AG04450 (cell line): ENCODE measurements around the gene ADCY3. TPM values are rescaled to one million over a fixed set of nuclear protein-coding genes. Genes with fewer than 3 reads are reported as not detected.

Experiments
- CTCF ChIA-PET: fragments of 300-600, 350-600 bp; formaldehyde crosslinking; extraction: SDS; loops from one replicate; lab custom pipeline; 2022; ENCODE audit warnings: antibody characterized with exemption, inconsistent platforms; lab: Charles Lee
- POLR2A ChIA-PET: fragments of 350-600 bp; formaldehyde crosslinking; extraction: SDS; loops from one replicate; lab custom pipeline; 2021; ENCODE audit warnings: antibody characterized with exemption, inconsistent platforms; lab: Yijun Ruan, JAX
- DNase-seq: peaks from one replicate; pipeline ENCODE4 v3.0.0-alpha.2; 2011; ENCODE audit warnings: low read depth, low spot score
- H3K27ac ChIP-seq: one replicate; pipeline ENCODE4 v1.5.1; 2012; ENCODE audit warnings: low read depth, low read length, control low read depth
- H3K27me3 ChIP-seq: one replicate; pipeline ENCODE4 v1.6.0; 2012; ENCODE audit warnings: low read length; ENCODE audit not compliant: control insufficient read depth, insufficient read depth
- H3K4me3 ChIP-seq: 2 replicates; pipeline ENCODE4 v1.5.1; 2011; ENCODE audit warnings: mild to moderate bottlenecking, low read depth, low read length, control low read depth
- H3K9me3 ChIP-seq: 2 replicates; pipeline ENCODE4 v1.5.1; 2012; ENCODE audit warnings: low read length; ENCODE audit not compliant: control insufficient read depth, insufficient read depth
- polyA plus RNA-seq: library from polyadenylated mRNA; depleted of rRNA; stranded (reverse); fragments of >200 nt; gene quantifications from 2 replicates; pipeline ENCODE4 v1.2.3, GENCODE V29; 2011
- TF ChIP-seq, protein P1 (sequence below): IDR thresholded peaks from 2 replicates; pipeline ENCODE4 v1.5.1; 2011; ENCODE audit warnings: low read depth, low read length, control low read depth, inconsistent platforms

ADCY3 gene
- polyA plus RNA-seq, 1 experiment = 29.6 TPM

GRCh38 chr2:24919037-24919505 is 966 bp downstream of the ADCY3 start:
- TF ChIP-seq, protein P1, sequence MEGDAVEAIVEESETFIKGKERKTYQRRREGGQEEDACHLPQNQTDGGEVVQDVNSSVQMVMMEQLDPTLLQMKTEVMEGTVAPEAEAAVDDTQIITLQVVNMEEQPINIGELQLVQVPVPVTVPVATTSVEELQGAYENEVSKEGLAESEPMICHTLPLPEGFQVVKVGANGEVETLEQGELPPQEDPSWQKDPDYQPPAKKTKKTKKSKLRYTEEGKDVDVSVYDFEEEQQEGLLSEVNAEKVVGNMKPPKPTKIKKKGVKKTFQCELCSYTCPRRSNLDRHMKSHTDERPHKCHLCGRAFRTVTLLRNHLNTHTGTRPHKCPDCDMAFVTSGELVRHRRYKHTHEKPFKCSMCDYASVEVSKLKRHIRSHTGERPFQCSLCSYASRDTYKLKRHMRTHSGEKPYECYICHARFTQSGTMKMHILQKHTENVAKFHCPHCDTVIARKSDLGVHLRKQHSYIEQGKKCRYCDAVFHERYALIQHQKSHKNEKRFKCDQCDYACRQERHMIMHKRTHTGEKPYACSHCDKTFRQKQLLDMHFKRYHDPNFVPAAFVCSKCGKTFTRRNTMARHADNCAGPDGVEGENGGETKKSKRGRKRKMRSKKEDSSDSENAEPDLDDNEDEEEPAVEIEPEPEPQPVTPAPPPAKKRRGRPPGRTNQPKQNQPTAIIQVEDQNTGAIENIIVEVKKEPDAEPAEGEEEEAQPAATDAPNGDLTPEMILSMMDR = no peak
- ChIA-PET POLR2A (no interaction called here), CTCF (no interaction called here)
- Histone ChIP-seq H3K9me3 (no peaks in the 10 kb centered on the region), H3K27ac (no peak overlapping the region), H3K27me3 (no peaks in the 10 kb centered on the region), H3K4me3 (peak overlapping the region; percentile 66)
- no peak for DNase-seq

- CTCF ChIA-PET = no interaction called here
- TF ChIP-seq, protein P1 = no peak
- no peak for DNase-seq
- Histone ChIP-seq H3K4me3 (peak overlapping the region; percentile 66), H3K27ac (no peak overlapping the region), H3K9me3 (no peaks in the 10 kb centered on the region), H3K27me3 (no peaks in the 10 kb centered on the region)
- POLR2A ChIA-PET = no interaction called here
Measured at GRCh38 chr2:24918326-24919036, 1.6 kb downstream of the ADCY3 start.

DNA sequence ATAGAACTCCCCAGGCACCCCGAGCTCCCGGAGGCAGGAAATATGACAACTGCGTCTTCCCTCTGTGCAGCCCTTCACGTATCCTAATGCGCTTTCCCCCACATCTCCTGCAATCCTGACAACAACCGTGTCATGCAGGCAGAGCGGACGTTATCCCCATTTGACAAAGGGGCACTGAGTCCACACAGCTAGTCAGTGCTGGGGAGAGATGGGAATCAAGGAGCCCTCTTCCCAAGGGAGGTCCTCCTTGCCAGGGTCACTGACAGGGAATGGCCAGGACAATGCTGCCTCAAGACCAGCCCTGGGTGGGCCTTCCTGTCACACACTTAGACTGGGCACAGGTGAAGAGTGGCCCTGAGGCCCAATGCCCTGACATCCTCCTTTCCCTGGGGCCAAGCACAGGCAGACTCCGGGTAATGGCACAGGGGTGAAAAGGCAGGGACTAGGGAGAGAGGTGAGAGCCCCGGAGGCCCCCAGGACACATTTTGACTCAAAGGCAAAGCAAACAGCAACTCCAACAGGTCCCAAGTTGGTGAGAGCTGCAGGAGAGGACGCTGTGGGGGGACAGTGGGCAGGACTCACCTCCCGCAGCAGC is 2.2 kb downstream of the ADCY3 start:
- no peak for DNase-seq
- no peaks in the 10 kb centered on the region for H3K9me3 ChIP-seq
- TF ChIP-seq, protein P1 = no peak
- no peaks in the 10 kb centered on the region for H3K27me3 ChIP-seq
- no peak overlapping the region for H3K4me3 ChIP-seq
- ChIA-PET POLR2A (no interaction called here), CTCF (interaction anchor here (0.5 kb wide), 1 partner anchor 497 kb away, joined by 5 read pairs; no protein-coding TSS in a partner anchor)
- no peak overlapping the region for H3K27ac ChIP-seq

DNA sequence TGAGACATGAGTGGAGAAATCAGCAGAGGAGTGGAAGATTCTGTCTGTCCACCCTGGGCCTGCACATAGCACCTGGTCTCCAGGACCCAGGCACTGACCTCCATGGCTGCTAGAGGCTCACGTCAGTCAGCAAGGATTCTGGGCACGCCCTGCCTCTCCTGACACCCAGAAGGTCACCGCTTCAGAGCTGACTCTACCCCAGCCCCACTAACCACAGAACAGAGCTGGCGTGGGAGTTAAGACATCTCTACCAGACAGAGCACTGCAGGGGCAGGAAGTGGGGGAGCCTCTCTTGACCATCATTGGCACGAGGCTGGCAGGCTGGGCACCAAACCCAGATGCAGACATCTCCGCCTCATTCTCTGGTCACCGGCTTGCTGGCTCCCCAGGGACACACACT is 3.0 kb downstream of the ADCY3 start:
- CTCF ChIA-PET = interaction anchor here (0.5 kb wide), 1 partner anchor 496 kb away, joined by 5 read pairs; no protein-coding TSS in a partner anchor
- no peak overlapping the region for H3K27ac ChIP-seq
- no peaks in the 10 kb centered on the region for H3K27me3 ChIP-seq
- POLR2A ChIA-PET = interaction anchor here (0.6 kb wide), 1 partner anchor 15 kb away, joined by 4 read pairs; no protein-coding TSS in a partner anchor
- TF ChIP-seq, protein P1 = no peak
- H3K9me3 ChIP-seq = no peaks in the 10 kb centered on the region
- H3K4me3 ChIP-seq = no peak overlapping the region
- DNase-seq = no peak

GRCh38 chr2:24915796-24916195 is 4.2 kb downstream of the ADCY3 start:
- H3K9me3 ChIP-seq = no peaks in the 10 kb centered on the region
- no peaks in the 10 kb centered on the region for H3K27me3 ChIP-seq
- no peak overlapping the region for H3K27ac ChIP-seq
- TF ChIP-seq, protein P1 = no peak
- H3K4me3 ChIP-seq = no peak overlapping the region
- POLR2A ChIA-PET = interaction anchor here (1.0 kb wide), 1 partner anchor 123 kb away, joined by 3 read pairs; the partner anchor contains the start of genes CENPO and PTRHD1
- no peak for DNase-seq
- CTCF ChIA-PET = no interaction called here
